Measurements from ENCODE around the gene MAPK12.
A peak's percentile ranks its signal among the peaks of the same experiment; 100 is the strongest.
"Not testable (repeated sequence)": the region's sequence is repeated elsewhere in the genome, so short reads cannot be mapped to it uniquely, and the experiment has no call there.

The MAPK12 gene

DNA sequence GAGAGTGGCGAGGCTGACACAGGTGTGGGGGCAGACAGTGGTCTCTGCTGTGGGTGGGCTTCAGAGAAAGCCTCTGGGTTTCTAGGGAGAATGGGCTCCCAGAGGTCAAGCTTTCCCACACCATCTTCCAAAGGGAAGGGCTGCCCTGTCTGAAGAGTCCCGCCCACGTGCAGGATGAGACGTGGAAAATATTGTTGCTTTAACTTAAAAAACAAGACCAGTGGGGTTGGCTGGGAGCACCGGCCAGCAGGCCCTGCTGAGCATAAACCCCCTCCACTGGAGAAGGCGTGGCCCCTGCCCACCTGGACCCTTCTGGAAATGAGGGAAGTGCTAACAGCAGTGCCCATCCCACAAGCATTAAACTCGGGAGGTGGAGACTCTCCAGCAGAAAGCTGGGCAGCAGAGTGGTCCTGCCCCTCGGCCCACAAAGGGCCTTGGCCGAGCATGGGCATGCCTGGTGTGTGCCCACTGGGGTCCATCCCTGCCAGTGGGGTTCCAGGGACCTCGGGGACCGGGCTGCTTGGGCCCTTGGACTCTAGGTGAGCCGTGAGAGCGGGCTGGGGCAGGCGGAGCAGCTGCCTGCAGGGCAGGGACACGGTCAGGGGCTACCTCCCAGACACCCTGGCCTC lies 45.3 kb downstream of the MAPK12 start:
- DNase-seq (ENCODE audit: low read depth in 2 of 2), result no peak

- DNase-seq (ENCODE audit: low read depth in 2 of 2), result no peak
Observed at GRCh38 chr22:50215297-50216054, 46.0 kb downstream of the MAPK12 start.

GRCh38 chr22:50213263-50213662 lies 48.2 kb downstream of the MAPK12 start:
- no peak for DNase-seq (ENCODE audit: low read depth in 2 of 2)

DNA sequence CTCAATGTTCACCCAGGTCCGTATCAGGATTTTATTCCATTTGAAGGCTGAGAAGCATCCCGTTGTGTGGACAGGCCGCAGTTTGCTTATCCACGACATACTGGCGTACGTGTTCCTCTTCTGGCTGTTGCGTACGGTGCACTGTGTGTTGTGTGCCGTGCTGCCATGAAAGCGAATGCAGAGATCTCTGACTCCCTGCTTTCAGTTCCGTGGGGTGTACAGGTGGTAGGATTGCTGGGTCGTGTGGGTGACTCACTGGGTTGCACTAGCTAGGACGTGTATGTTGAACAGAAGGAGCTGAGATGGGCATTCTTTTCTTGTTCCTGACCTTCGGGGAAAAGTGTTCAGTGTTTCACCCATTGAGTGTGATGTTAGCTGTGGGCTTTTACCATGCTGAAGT lies 50.3 kb downstream of the MAPK12 start:
- DNase-seq (ENCODE audit: low read depth in 2 of 2), result no peak

DNA sequence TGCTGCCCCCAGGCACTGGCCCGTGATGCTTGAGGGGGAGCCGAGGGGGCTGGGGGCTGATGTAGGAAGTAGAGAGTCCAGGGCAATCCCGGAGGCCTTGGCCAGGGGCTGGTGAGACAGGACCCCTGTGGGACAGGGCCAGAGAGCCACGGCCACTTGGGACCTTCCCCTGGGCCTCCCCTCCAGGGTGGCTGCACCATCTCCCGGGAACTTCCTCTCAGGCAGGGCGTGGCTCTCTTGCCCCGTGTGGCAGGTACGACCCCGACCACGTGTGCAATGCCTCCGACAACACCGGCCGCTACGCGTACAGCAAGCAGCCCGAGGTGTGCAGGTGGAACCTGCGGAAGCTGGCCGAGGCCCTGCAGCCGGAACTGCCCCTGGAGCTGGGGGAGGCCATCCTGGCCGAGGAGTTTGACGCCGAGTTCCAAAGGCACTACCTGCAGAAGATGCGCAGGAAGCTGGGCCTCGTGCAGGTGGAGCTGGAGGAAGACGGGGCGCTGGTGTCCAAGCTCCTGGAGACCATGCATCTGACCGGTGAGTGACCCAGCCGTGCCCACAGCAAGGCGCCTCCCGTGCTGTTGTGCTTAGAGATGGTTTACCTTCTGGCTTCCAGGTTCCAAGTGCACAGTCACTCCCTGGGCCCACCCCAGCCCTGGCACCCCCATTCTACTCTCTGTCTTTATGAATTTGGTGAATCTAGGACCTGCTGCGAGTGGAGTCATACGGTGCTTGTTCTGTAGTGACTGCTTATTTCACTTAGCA lies 50.9 kb downstream of the MAPK12 start:
- DNase-seq (ENCODE audit: low read depth in 2 of 2), result no peak

- peak in 1 of 2 donors; percentile 46 for DNase-seq (ENCODE audit: low read depth in 2 of 2)
Observed at GRCh38 chr22:50209893-50210292, 51.6 kb downstream of the MAPK12 start.

DNA sequence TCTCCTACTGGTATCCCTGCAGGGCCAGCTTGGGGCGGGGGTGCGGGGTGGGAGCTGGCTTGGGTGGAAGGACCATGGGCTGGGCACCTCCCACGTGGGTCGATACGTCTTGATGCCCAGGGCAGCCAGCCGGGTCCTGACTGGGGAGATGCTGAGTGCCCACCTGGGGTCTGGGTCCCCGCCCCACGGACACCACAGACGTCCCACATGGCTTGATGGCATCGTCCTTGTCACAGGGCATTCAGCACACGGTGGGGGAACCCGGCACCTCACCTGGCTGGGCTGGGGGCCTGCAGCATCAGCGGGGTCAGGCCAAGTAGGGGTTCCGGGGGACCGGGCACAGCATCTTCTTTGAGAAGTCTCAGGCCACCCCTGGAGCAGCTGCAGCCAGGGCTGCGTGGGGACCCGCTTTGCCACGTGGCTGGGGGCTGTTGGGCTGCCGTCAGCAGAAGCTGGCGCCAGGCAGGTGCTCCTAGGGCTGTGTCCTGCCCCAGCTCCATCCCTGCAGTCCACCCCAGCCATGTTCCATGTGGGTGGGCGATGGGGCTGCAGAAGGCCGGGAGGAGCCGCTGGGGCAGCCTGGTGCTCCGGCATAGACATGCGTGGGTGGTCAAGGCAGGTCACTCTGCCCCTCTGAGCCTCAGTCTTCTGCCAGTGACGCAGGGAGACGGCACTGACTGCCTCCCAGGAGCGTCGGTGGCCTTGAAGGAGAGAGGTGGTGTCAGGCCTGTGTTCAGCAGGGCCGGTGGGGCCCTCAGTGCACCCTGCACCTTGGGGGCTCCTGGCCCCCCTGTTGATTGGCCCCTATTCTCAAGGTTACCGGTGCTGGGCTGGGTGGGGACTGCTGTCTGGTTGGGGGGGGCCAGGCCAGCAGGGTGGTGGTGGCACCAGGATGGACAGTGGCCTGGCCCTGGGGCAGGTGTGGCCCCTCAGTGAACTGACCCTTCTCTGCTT lies 52.3 kb downstream of the MAPK12 start:
- DNase-seq (ENCODE audit: low read depth in 2 of 2), result no peak

DNA sequence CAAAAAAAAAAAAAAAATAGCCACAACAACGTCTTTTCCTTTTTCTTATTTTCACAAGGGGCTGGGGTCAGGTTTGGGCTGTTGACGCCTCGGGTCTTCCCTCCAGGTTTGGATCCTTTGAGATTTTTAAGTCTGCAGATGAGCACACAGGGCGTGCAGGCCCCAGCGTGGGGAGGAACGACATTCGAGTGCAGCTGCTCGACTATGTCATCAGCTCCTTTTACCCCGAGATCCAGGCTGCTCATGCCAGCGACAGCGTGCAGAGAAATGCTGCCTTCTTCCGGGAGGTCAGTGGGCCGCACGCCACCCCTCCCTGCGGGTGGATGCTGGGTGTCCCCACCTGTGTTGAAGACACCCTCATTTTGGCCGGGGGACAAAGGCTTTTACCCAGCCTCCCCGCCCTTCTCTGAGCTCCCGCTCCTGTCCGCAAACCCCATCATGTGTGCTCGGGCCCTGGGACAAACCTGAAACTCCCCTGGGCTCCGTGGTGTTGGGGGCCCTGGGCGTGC lies 53.0 kb downstream of the MAPK12 start:
- no peak for DNase-seq (ENCODE audit: low read depth in 2 of 2)

DNA sequence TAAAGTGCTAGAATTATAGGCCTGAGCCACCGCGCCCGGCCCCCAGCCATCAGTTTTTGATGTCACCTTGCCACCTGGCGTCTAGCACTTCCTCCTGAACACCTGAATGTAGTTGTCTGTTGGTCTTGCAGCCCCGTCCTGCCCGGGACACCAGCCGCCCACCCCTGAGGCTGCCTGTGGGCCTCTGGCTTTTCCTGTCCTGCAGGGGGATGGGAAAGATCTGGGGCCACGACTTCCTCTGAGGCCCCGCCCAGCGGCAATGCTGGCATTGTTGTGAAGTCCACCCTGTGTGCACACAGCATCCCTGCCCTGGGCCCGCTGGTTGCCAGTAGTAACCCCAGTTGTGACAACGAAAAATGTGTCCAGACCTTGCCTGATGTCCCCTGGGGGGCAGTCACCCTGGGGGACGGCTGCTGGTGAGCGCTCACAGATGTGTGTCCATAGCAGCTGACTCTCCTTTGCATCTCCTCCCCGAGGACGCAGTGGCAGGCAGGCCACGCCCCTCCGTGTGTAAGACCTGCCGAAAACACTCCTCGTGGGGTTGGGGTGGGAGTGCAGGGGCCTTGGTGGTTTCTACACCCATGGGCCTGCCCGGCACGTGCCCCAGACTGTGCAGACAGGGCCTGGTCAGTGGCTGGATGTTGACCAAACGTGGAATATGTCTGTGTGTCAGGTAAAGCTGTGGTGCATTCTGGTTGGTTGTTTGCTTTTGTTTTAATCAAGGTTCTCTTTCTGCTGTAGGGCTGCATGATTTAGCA lies 53.9 kb downstream of the MAPK12 start:
- no peak for DNase-seq (ENCODE audit: low read depth in 2 of 2)

DNA sequence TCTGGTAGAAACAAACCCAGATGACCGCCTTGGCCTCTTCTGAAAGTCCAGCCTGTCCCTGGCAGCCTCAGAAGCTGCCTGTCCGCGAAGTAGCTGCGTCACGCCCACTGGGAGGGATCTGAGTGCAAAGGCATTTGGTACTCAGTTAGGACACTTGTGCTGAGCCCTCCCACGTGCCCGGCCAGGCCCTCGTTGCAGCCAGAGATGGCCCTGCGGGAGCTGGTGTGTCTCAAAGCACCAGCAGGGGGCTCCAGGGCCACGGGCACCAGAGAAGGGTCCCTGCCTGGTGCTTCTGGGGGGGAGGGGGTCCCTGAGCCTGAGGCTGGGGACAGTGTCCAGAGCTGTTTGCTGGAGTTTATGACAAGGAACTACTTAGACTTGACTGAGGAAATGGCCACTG lies 54.9 kb downstream of the MAPK12 start:
- DNase-seq (ENCODE audit: low read depth in 2 of 2), result no peak

DNA sequence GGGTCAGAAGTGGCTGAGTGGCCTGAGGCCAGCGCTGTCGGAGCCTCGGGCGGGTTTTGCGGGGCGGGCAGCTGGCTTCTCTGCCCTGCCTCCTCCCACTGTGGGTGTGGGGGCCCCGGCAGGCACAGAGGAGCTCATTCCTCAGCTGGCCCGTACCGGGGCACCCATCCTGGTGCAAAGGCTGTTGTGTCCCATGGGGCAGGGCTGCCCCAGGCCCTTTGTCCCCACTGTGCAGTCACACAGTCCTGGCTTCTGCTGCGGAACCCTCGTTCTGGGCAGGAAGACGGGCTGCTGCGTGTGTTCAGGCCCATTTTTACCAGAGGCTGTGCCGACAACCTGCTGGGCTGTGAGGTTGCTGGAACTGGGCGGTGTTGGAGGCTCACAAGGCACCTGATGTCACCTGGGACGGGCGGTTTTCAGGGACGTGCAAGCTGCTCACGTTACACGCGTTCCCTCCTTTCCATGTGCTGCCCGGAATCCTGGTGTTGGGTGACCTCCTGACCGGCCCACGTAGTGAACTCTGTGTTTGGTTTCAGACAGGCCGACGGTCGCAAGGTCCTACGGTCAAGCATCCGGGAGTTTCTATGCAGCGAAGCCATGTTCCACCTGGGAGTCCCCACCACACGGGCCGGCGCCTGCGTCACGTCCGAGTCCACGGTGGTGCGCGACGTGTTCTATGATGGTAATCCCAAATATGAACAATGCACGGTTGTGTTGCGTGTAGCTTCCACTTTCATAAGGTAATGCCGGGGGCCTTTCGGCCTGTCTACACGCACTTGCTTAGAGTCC lies 55.5 kb downstream of the MAPK12 start:
- no peak for DNase-seq (ENCODE audit: low read depth in 2 of 2)

- DNase-seq (ENCODE audit: low read depth in 2 of 2), result not testable (repeated sequence)
Observed at GRCh38 chr22:50204998-50205397, 56.5 kb downstream of the MAPK12 start.

DNA sequence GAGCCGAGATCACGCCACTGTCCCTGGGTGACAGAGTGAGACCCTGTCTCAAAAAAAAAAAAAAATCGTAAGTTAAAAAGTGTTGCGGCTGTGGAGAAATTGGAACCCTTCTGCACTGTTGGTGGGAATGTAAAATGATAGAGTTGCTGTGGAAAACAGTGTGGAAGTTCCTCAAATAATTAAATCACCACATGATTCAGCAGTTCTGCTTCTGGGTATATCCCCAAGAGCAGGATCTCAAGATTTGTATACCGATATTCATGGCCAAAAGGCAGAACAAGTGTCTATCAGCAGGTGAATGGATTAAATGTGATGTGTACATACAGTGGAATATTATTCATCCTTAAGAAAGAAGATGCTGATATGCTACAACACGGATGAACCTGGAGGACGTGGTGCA lies 56.9 kb downstream of the MAPK12 start:
- DNase-seq (ENCODE audit: low read depth in 2 of 2), result no peak

GRCh38 chr22:50203288-50203687 lies 58.2 kb downstream of the MAPK12 start:
- DNase-seq (ENCODE audit: low read depth in 2 of 2), result no peak
